ENCODE data around the gene PDXDC1.
"Not testable (repeated sequence)": the region's sequence is repeated elsewhere in the genome, so short reads cannot be mapped to it uniquely, and the experiment has no call there.

DNA sequence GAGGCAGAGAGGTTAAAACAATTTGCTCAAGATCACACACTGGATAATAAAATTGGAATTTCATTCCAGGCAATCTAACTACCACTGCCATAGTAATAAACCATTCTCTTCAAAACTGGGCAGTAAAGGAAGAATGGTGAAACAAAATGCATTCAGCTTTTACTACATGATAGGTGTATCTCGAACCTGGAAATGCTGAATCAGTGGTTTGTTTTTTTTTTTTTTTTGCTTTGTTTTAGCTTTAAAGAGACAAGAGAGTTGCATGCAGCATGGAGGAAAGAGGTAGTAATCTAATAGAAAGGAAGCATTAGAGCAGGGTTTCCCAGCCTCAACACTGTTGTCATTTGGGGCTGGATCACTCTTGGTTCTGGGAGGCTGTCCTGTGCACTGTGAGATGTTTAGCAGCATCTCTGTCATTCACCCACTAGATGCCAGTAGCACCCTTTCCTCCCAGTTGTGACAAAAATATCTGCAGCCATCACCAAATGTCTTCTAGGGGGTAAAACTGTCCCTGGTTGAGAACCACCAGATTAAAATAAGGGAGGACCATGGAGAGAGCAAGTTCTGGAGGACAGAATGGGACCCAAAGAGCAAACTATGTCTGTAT, 115.9 kb downstream of the PDXDC1 start:
- TF ChIP-seq, protein P1, sequence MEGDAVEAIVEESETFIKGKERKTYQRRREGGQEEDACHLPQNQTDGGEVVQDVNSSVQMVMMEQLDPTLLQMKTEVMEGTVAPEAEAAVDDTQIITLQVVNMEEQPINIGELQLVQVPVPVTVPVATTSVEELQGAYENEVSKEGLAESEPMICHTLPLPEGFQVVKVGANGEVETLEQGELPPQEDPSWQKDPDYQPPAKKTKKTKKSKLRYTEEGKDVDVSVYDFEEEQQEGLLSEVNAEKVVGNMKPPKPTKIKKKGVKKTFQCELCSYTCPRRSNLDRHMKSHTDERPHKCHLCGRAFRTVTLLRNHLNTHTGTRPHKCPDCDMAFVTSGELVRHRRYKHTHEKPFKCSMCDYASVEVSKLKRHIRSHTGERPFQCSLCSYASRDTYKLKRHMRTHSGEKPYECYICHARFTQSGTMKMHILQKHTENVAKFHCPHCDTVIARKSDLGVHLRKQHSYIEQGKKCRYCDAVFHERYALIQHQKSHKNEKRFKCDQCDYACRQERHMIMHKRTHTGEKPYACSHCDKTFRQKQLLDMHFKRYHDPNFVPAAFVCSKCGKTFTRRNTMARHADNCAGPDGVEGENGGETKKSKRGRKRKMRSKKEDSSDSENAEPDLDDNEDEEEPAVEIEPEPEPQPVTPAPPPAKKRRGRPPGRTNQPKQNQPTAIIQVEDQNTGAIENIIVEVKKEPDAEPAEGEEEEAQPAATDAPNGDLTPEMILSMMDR (IDR thresholded peaks at IDR 0.05; ENCODE audit: insufficient read depth, low read length) = not testable (repeated sequence)
- TF ChIP-seq POLR2AphosphoS5 (IDR thresholded peaks at IDR 0.05; ENCODE audit: low read depth) = not testable (repeated sequence)
- TF ChIP-seq, protein P2, sequence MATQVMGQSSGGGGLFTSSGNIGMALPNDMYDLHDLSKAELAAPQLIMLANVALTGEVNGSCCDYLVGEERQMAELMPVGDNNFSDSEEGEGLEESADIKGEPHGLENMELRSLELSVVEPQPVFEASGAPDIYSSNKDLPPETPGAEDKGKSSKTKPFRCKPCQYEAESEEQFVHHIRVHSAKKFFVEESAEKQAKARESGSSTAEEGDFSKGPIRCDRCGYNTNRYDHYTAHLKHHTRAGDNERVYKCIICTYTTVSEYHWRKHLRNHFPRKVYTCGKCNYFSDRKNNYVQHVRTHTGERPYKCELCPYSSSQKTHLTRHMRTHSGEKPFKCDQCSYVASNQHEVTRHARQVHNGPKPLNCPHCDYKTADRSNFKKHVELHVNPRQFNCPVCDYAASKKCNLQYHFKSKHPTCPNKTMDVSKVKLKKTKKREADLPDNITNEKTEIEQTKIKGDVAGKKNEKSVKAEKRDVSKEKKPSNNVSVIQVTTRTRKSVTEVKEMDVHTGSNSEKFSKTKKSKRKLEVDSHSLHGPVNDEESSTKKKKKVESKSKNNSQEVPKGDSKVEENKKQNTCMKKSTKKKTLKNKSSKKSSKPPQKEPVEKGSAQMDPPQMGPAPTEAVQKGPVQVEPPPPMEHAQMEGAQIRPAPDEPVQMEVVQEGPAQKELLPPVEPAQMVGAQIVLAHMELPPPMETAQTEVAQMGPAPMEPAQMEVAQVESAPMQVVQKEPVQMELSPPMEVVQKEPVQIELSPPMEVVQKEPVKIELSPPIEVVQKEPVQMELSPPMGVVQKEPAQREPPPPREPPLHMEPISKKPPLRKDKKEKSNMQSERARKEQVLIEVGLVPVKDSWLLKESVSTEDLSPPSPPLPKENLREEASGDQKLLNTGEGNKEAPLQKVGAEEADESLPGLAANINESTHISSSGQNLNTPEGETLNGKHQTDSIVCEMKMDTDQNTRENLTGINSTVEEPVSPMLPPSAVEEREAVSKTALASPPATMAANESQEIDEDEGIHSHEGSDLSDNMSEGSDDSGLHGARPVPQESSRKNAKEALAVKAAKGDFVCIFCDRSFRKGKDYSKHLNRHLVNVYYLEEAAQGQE (IDR thresholded peaks at IDR 0.05; ENCODE audit: insufficient replicate concordance, low read depth) = not testable (repeated sequence)

Measured in HL-60 (cell line).